HG03280 (cell line): ENCODE data around the gene IHH.
A peak's percentile ranks its signal among the peaks of the same experiment; 100 is the strongest.

ENCODE experiments used
- ATAC-seq: cut with Tn5 transposase; IDR thresholded peaks from one replicate; pipeline ENCODE4 v1.9.1; 2021; ENCODE audit warnings: mild to moderate bottlenecking, moderate library complexity; ENCODE audit not compliant: unreplicated experiment

Gene IHH

DNA sequence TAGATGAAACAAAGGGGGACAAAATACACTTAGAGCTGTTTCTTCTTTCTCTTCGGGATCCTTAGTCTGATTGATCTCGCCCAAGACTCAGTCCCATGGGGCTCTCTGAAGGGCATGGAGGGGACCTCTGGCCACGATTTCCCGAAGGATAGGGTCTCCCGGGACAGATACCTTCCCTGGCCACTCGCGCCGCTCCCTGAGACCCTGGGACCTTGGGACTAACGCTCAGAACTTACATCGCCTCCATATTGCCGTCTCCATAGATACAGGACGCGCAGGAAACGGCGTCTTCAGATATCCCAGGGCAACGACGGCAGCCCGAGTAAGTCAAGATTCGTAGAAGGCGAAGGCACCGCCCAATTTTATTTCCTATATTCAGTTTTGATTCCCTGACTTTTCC, 19.5 kb downstream of the IHH start, which contains the start of gene CFAP65:
Gene CFAP65 (minus strand): TSS at position 265 of the 400 bp plus-strand sequence. CDS start 2,468 bp downstream, outside the sequence.
- ATAC-seq: no peak

DNA sequence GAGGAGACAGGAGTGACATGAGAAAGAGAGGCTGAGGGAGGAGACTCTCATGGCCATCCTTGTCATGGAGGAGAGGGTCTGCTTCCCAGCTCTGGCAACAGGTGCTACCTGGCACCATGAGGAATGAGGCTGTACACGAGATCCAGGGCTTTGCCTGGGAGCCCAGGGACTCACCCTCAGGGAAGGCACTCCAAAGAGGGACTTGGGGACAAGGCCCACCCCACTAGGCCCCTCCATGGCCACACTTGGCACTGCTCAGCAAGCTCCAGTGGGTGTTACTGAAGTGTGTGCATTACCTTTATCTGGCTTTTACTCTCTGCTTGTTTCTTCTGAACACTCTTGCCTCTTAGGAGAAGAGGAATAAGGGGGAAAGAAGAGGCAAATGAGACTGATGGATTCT, 22.1 kb downstream of the IHH start:
- no peak for ATAC-seq

DNA sequence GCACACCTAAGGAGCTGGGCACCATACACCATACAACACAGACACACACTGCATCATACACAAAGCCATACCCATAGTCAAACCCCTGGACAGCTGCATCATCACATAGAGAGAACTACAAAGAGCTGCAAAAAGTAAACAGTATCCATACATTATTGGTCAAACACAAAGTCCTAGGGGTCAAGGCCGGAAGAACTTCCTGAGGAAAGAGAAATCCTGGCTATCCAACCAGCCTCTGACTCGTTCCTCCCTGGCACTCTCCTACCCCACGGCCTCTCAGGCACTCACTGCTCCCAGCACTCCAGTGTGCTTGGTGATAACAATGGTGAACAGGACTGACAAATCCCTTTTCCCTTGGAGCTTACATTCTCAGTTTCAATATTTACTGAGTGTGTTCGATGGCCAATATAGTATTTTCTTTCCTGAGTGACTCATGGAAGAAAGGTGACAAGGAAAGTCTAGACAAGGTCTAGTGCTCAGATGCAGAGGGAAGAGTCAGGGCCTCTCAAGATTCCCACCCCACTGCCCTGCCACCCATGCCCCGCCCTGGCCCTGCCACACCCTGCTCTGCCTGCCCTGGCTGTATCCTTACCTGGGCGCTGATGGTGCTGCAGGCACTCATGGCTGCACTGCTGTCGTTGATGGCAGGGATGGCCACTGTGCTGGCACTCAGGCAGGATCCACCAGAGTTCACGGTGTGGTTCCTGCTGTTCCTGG, 22.8 kb downstream of the IHH start:
- no peak for ATAC-seq

GRCh38 chr2:219035942-219036341, 24.8 kb downstream of the IHH start:
- no peak for ATAC-seq

DNA sequence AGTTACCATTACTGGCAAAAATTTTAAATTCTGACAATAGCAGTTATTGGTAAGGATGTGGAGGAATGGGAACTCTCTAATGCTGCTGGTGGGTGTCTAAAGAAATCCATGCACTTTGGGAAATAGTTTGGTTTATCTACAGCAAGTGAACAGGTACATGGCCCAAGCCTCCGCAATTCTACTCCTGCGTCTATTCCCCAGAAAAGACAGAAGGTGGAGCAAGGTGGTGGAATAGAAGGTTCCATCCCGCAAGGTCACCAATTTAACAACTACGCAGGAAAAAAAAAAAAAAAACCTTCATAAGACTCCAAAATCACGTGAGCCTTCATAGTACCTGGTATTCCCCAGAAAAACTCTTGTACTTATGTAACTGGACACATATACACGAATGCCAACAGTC, 25.9 kb downstream of the IHH start:
- no peak for ATAC-seq

DNA sequence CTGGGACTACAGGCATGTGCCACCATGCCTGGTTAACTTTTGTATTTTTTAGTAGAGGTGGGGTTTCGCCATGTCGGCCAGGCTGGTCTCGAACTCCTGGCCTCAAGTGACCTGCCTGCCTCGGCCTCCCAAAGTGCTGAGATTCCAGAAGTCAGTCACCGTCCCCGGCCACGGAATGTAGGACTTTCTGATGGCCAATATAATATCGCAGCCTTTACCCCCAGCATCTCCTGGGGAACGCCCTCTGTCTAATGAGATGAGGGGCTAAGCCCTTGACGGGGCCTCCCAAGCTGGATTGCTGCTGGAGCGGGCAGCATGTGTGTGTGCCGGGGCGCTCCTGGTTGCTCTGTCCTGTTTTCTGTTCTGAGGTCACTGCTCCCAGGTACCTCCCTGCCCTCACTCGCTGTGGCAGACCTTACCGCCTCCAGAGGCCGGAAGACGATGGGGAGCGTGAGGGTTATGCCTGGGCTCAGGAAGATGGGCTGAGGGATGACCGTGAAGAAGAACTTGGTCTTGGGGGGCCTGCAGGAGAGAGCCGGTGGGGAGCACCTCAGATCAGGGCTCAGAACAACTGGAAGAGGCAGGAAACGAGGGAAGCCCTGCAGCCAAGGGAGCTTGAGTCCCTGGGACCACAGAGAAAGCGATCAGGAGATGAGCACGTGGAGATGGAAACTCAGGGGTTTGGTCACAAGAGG, 28.5 kb downstream of the IHH start:
- no peak for ATAC-seq

DNA sequence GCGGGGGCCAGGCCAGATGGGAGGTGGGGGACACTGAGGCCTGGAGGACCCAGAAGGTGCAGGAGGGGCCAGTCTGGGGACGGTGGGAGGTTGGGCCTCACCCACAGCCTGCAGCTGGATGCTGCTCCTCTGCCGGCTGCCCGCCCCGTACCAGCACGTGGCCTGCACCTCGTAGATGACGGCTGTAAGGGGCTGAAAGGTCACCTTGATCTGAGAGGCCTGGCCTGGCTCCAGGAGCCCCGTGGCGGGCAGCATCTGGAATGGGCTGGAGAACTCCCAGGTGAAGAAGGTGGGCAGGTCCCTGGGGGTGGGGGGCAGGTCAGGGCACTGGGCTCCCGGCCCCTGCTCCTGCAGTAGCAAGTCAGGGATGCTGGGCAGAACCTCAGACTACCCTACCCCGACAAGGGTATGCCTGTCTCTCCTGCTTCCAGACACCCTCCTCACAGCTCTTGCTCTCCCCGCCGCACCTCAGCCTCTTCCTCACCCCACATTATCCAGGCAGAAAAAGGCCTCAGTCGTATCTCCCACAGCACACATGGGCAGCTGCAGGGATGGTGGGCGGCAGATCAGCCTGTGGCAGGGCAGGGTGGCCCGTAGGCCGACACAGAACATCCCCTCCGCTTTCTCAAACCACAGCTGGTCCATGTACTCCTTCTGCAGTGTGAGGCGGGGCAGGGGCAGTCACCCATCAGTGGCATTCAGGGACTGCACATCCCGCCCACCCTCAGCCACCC, 29.5 kb downstream of the IHH start:
- no peak for ATAC-seq

- ATAC-seq: no peak
These were observed 30.4 kb downstream of the IHH start for GRCh38 chr2:219030177-219030940.

- ATAC-seq: peak; percentile 69
These were observed 30.9 kb downstream of the IHH start for GRCh38 chr2:219029829-219030165.

GRCh38 chr2:219028996-219029828, 31.5 kb downstream of the IHH start:
- ATAC-seq: peak; percentile 16

DNA sequence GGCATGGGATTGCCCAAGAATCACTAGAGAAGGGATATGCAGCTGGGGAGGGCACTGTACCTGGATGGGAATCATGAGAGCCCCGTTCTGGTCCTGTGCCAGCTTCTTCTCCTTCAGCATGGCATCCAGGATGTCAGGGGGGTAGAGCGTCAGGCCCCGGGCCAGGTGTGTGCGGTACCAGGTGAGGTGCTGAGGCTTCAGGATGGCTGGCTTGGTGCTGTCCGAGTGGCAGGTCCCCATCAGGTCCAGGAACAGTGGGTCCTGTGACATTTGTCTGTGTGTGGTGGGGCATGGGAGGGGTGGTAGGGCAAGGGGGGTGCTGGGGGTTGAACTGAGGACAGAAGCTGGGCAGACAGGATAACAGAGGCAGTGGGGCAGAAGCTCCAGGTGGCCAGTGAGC, 32.6 kb downstream of the IHH start:
- no peak for ATAC-seq

DNA sequence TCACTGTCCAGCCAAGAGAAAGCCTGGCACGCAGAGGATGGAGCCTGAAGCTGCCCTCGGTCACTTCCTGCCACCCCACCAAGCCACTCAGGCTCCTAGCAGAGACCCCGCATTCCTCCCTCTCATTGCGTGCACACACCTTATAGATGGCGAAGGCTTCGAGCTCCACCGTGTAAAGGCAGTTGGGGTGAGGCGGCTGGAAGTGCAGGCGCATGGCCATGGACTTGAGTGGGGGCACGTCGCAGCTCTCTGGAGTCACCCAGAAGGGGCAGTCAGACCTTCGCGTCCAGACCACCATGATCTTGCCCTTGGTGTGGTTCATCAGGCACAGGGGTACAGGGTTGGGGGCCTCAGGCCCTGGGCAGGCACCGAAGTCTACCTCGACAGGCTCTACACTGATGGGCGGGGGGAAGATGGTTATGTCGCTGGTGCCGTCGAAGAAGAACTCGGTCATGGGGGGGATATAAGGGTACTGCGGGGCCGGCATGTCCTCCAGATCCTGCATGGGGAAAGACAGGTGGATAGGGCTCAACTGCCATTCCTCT, 33.1 kb downstream of the IHH start:
- ATAC-seq: no peak

GRCh38 chr2:219026946-219027345, 33.8 kb downstream of the IHH start:
- no peak for ATAC-seq

- ATAC-seq: no peak
These were observed 34.8 kb downstream of the IHH start for GRCh38 chr2:219025637-219026585.

- ATAC-seq: no peak
These were observed 36.7 kb downstream of the IHH start for GRCh38 chr2:219024059-219024458.

GRCh38 chr2:219023045-219023605, 37.6 kb downstream of the IHH start:
- no peak for ATAC-seq

DNA sequence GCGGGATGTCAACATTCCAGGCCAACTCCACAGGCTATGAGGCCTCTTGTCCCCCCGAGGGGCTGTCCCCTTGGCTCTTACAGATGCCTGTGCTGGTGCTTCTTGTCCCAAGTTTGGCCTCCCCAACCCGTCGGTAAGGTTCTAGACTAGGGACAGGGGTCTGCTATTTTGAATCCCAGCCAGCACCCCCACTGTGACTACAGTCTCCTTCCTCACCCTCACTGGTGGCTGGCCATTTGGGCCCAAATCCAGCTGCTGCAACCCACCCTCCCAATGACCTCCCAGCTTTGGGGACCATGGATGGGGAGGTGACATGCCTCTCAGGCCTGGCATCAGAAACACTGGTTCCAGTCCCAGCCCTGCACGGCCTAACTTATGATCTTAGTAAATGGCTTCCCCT, 38.1 kb downstream of the IHH start:
- ATAC-seq: no peak

- ATAC-seq: no peak
These were observed 38.7 kb downstream of the IHH start for GRCh38 chr2:219022041-219022440.

- ATAC-seq: no peak
These were observed 39.1 kb downstream of the IHH start for GRCh38 chr2:219021591-219021990.
